ENCODE measurements around the gene RAD51B.

The RAD51B gene

GRCh38 chr14:68065322-68065721 is 245.7 kb downstream of the RAD51B start:
- Histone ChIP-seq H3K27me3 (ENCODE audit: insufficient read depth, poor library complexity, severe bottlenecking) (no peaks in the 10 kb centered on the region), H3K27ac (replicated peaks) (no peak overlapping the region), H3K4me3 (replicated peaks; ENCODE audit: insufficient read depth, low read length) (no peak overlapping the region)
- TF ChIP-seq, protein P1, sequence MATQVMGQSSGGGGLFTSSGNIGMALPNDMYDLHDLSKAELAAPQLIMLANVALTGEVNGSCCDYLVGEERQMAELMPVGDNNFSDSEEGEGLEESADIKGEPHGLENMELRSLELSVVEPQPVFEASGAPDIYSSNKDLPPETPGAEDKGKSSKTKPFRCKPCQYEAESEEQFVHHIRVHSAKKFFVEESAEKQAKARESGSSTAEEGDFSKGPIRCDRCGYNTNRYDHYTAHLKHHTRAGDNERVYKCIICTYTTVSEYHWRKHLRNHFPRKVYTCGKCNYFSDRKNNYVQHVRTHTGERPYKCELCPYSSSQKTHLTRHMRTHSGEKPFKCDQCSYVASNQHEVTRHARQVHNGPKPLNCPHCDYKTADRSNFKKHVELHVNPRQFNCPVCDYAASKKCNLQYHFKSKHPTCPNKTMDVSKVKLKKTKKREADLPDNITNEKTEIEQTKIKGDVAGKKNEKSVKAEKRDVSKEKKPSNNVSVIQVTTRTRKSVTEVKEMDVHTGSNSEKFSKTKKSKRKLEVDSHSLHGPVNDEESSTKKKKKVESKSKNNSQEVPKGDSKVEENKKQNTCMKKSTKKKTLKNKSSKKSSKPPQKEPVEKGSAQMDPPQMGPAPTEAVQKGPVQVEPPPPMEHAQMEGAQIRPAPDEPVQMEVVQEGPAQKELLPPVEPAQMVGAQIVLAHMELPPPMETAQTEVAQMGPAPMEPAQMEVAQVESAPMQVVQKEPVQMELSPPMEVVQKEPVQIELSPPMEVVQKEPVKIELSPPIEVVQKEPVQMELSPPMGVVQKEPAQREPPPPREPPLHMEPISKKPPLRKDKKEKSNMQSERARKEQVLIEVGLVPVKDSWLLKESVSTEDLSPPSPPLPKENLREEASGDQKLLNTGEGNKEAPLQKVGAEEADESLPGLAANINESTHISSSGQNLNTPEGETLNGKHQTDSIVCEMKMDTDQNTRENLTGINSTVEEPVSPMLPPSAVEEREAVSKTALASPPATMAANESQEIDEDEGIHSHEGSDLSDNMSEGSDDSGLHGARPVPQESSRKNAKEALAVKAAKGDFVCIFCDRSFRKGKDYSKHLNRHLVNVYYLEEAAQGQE (IDR thresholded peaks at IDR 0.05; ENCODE audit: insufficient replicate concordance, low read depth): no peak
- TF ChIP-seq SPI1 (IDR thresholded peaks at IDR 0.05; ENCODE audit: borderline replicate concordance, low read depth) (no peak), GABPA (IDR thresholded peaks at IDR 0.05; ENCODE audit: low read depth) (no peak), POLR2AphosphoS5 (IDR thresholded peaks at IDR 0.05; ENCODE audit: low read depth) (no peak)
- TF ChIP-seq, protein P2, sequence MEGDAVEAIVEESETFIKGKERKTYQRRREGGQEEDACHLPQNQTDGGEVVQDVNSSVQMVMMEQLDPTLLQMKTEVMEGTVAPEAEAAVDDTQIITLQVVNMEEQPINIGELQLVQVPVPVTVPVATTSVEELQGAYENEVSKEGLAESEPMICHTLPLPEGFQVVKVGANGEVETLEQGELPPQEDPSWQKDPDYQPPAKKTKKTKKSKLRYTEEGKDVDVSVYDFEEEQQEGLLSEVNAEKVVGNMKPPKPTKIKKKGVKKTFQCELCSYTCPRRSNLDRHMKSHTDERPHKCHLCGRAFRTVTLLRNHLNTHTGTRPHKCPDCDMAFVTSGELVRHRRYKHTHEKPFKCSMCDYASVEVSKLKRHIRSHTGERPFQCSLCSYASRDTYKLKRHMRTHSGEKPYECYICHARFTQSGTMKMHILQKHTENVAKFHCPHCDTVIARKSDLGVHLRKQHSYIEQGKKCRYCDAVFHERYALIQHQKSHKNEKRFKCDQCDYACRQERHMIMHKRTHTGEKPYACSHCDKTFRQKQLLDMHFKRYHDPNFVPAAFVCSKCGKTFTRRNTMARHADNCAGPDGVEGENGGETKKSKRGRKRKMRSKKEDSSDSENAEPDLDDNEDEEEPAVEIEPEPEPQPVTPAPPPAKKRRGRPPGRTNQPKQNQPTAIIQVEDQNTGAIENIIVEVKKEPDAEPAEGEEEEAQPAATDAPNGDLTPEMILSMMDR (IDR thresholded peaks at IDR 0.05; ENCODE audit: insufficient read depth, low read length): no peak
- DNase-seq (ENCODE audit: low read depth in 1 of 2, low spot score in 1 of 2): no peak

DNA sequence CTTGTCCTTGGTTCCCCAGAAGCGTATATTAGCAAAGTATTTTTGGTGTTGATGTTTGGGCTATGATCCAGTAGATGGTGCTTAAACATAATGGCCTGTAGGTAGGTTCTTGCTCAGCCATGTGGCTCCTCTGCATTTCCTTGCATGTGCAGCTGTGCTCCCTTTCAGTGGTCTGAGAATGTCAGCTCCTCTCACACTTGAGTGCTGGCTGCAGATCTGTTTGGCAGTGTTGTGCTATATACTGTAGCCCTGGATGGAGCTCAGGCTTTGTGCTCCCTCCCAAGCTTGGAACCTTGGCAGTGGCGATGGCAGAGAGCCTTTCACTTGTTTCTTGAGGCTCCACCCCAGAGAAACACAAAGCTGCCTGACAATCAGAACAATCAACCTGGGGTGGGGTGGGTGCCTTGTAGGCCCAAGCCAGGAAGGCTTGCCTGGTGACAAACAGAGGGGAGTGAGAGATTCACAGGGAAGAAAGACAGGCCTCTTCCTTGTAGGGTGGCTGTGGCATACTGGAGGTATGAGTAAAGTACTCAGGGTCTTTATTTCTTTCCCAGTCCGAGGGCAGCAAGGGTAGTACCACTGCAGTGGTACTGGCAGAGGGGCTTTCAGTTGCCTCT is 255.3 kb downstream of the RAD51B start:
- Histone ChIP-seq H3K27ac (replicated peaks) (no peak overlapping the region), H3K27me3 (ENCODE audit: insufficient read depth, poor library complexity, severe bottlenecking) (no peaks in the 10 kb centered on the region), H3K4me3 (replicated peaks; ENCODE audit: insufficient read depth, low read length) (no peak overlapping the region)
- no peak for TF ChIP-seq SPI1 (IDR thresholded peaks at IDR 0.05; ENCODE audit: borderline replicate concordance, low read depth)
- TF ChIP-seq, protein P2 (IDR thresholded peaks at IDR 0.05; ENCODE audit: insufficient read depth, low read length): no peak
- TF ChIP-seq GABPA (IDR thresholded peaks at IDR 0.05; ENCODE audit: low read depth): no peak
- TF ChIP-seq POLR2AphosphoS5 (IDR thresholded peaks at IDR 0.05; ENCODE audit: low read depth): no peak
- TF ChIP-seq, protein P1 (IDR thresholded peaks at IDR 0.05; ENCODE audit: insufficient replicate concordance, low read depth): no peak
- DNase-seq (ENCODE audit: low read depth in 1 of 2, low spot score in 1 of 2): no peak

DNA sequence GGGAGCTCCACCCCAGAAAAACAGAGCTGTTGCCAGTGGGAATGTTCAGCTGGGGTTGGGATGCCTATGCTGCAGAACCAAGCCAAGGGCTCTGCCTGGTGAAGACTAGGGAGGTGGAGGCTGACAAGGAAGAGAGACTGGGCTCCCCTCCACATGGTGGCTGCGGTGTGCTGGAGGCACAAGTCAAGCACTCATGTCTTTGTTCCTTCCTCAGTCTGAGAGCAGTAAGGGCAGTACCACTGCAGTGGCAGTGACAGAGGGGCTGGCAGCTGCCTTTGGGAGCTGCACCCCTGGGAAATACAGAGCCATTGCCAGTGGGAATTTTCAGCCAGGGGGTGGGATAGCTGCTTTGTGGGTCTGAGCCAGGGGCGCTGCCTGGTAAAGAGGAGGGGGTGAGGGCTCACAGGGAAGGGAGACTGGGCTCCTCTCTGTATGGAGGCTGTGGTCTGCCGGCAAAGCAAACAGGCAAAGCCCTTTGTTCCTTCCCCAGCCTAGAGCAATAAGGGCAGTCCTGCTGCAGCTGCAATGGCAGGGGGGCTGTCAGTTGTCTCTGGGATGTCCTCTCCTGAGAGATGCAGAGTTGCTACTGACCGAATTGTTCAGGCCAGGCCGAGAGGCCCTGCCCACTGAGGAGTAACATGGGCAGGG is 255.9 kb downstream of the RAD51B start:
- Histone ChIP-seq H3K4me3 (replicated peaks; ENCODE audit: insufficient read depth, low read length) (no peak overlapping the region), H3K27me3 (ENCODE audit: insufficient read depth, poor library complexity, severe bottlenecking) (no peaks in the 10 kb centered on the region), H3K27ac (replicated peaks) (no peak overlapping the region)
- no peak for DNase-seq (ENCODE audit: low read depth in 1 of 2, low spot score in 1 of 2)
- TF ChIP-seq SPI1 (IDR thresholded peaks at IDR 0.05; ENCODE audit: borderline replicate concordance, low read depth): no peak
- TF ChIP-seq, protein P1 (IDR thresholded peaks at IDR 0.05; ENCODE audit: insufficient replicate concordance, low read depth): no peak
- no peak for TF ChIP-seq POLR2AphosphoS5 (IDR thresholded peaks at IDR 0.05; ENCODE audit: low read depth)
- no peak for TF ChIP-seq GABPA (IDR thresholded peaks at IDR 0.05; ENCODE audit: low read depth)
- TF ChIP-seq, protein P2 (IDR thresholded peaks at IDR 0.05; ENCODE audit: insufficient read depth, low read length): no peak

All from HL-60 (cell line).